PFSK-1 (cell line): Measurements from ENCODE around the gene POP4.

ENCODE experiments used
- FOXP2 ChIP-seq: optimal IDR thresholded peaks from 2 replicates; pipeline ENCODE3; 2011; ENCODE audit warnings: borderline replicate concordance, control low read depth, inconsistent platforms; ENCODE audit not compliant: insufficient read depth; ENCODE audit errors: extremely low read length, extremely low read depth
- POLR2AphosphoS5 ChIP-seq: IDR thresholded peaks from 2 replicates; pipeline ENCODE4 v1.6.1; 2012; ENCODE audit warnings: low read depth, mild to moderate bottlenecking, control low read depth, low read length, moderate library complexity
- SIN3A ChIP-seq: IDR thresholded peaks from 2 replicates; pipeline ENCODE4 v1.6.1; 2012; ENCODE audit warnings: mild to moderate bottlenecking, low read length, moderate library complexity, borderline replicate concordance; ENCODE audit not compliant: insufficient read depth
- TAF1 ChIP-seq: IDR thresholded peaks from 2 replicates; pipeline ENCODE4 v1.6.1; 2012; ENCODE audit warnings: low read length, control low read depth, borderline replicate concordance; ENCODE audit not compliant: insufficient read depth
- TF ChIP-seq, protein P1 (sequence below), 2 experiments: IDR thresholded peaks; 2 replicates each; pipeline versions ENCODE4 v1.6.1 to v1.8.0; 2011 to 2012; ENCODE audit warnings: low read depth in 2 of 2, low read length in 2 of 2, control low read depth in 1 of 2, inconsistent platforms in 1 of 2, mild to moderate bottlenecking in 1 of 2, moderate library complexity in 1 of 2; ENCODE audit not compliant: insufficient read depth in 1 of 2

The POP4 gene

DNA sequence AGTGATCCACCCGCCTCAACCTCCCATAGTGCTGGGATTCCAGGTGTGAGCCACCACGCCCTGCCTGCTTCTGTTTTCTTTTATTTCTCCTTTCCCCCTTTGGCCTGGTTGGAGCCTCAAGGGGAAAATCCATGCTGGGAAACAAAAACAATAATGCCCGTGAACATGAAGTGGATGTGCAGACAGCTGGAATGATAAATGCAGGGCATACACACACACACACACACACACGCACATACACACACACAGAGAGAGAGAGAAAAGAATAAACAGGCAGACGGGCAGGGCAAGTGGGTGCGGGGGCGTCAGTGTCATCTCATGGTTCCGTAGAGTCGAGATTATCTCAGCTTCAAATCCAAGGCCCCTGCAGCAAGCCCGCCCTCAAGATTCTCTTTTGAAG lies 54.8 kb downstream of the POP4 start:
- TF ChIP-seq TAF1 (no peak), POLR2AphosphoS5 (no peak), FOXP2 (no peak), SIN3A (no peak)
- TF ChIP-seq, protein P1, sequence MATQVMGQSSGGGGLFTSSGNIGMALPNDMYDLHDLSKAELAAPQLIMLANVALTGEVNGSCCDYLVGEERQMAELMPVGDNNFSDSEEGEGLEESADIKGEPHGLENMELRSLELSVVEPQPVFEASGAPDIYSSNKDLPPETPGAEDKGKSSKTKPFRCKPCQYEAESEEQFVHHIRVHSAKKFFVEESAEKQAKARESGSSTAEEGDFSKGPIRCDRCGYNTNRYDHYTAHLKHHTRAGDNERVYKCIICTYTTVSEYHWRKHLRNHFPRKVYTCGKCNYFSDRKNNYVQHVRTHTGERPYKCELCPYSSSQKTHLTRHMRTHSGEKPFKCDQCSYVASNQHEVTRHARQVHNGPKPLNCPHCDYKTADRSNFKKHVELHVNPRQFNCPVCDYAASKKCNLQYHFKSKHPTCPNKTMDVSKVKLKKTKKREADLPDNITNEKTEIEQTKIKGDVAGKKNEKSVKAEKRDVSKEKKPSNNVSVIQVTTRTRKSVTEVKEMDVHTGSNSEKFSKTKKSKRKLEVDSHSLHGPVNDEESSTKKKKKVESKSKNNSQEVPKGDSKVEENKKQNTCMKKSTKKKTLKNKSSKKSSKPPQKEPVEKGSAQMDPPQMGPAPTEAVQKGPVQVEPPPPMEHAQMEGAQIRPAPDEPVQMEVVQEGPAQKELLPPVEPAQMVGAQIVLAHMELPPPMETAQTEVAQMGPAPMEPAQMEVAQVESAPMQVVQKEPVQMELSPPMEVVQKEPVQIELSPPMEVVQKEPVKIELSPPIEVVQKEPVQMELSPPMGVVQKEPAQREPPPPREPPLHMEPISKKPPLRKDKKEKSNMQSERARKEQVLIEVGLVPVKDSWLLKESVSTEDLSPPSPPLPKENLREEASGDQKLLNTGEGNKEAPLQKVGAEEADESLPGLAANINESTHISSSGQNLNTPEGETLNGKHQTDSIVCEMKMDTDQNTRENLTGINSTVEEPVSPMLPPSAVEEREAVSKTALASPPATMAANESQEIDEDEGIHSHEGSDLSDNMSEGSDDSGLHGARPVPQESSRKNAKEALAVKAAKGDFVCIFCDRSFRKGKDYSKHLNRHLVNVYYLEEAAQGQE (IDR thresholded peaks at IDR 0.05; ENCODE audit: insufficient read depth in 1 of 2, low read depth in 2 of 2, low read length in 2 of 2) = no peak

DNA sequence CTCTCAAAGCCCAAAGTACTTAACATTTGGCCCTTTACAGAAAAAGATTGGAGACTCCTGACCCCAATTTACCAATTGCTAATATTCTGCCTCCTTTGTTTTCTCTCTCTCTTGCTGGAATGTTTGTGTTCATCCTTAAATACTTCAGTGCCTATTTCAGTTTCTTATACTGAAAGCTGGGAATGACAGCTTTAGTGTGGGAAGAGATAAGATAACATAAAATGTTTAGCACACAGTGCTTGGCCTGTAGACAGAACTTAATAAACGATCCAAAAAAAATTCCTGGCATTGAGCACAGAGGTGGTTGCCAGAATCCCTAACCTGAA lies 56.2 kb downstream of the POP4 start:
- TF ChIP-seq, protein P1 (IDR thresholded peaks at IDR 0.05; ENCODE audit: insufficient read depth in 1 of 2, low read depth in 2 of 2, low read length in 2 of 2) = no peak
- TF ChIP-seq POLR2AphosphoS5 = no peak
- TF ChIP-seq TAF1 = no peak
- no peak for TF ChIP-seq FOXP2
- TF ChIP-seq SIN3A = no peak

DNA sequence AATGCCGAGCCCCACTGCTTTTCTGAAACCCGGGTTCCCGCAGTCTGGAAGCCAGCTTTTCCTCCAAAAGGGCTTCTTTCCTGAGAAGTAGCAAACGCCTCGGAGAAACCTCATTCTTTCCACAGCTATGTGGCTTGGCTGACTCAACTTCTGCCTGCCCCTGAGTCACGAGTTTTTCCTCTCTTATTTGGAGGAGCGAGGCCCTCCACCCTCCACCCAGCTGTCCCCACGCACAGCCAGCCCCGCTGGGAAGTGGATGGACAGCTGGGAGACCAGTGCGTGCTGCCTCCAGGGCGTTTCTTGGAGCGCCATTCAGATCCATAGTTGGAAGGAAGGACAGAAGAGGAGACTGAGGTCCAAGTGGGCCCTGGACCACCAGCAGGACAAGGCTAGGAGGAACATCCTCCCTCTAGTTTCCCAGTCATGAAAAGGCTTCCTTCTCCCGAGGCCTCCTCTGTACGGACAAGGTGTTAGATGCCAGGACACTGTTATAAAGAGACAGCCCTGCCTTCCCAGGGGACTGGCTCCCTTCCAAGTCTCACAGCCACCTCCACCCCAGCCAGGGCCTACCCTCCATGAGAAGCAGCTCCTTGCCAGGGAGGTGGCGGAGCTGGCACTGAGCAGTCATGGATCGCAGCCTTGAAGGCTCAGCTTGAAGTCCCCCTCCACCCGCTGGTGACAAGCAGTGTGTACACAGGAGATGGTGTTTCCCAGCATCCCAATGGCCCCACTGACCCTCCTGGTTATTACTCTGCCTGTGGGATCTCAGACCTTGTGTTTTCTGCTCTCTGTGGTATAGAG lies 56.7 kb downstream of the POP4 start:
- TF ChIP-seq TAF1 = no peak
- TF ChIP-seq FOXP2 = no peak
- TF ChIP-seq, protein P1 (IDR thresholded peaks at IDR 0.05; ENCODE audit: insufficient read depth in 1 of 2, low read depth in 2 of 2, low read length in 2 of 2) = no peak
- no peak for TF ChIP-seq POLR2AphosphoS5
- TF ChIP-seq SIN3A = no peak

DNA sequence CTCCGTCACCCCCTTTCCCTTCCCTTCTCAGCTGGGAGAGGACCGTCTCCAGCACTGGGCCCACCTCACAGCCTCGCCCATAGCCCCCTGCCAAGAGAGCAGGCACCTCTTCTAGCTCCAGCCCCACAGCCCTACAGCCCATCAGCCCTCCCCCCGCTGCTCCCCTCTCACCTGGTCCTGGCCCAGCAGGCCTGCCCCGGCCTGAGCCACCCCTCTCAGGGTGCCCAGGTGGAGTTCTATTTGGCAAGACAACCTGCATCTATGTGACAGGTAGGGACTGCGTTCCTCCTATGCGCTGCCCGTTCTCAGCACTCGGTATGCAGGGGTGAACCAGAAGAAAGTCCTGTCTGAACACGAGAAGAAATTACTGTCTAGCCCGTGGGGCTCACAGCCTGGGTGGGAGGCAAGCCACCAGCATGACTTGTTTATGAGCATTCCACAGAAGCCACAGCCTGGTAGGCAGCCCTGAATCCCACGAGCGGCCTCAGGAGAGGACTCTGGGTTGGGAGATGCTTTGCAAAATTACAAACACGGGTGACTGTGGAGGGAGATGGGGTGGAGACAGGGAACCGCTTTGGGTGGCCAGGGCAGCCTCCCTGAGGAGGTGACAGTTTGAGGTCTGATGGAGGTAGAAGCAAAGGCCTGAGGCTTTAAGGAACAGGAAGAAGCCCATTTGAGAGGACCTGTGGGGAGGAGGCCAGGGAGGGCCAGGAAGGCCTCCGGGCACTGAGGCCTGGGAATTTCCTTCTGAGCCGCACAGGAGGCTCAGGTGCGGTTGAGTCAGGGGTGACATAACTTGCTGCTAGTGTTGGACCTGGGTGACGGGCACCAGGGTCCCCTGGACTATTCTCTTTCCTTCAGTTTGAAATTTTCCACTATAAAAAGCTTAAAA lies 58.0 kb downstream of the POP4 start:
- TF ChIP-seq FOXP2 = no peak
- no peak for TF ChIP-seq POLR2AphosphoS5
- TF ChIP-seq SIN3A = no peak
- TF ChIP-seq TAF1 = no peak
- TF ChIP-seq, protein P1 (IDR thresholded peaks at IDR 0.05; ENCODE audit: insufficient read depth in 1 of 2, low read depth in 2 of 2, low read length in 2 of 2) = no peak
